Small intestine (tissue), 7 donors: Measurements from ENCODE around the gene SLC16A1. TPM values are rescaled to one million over a fixed set of nuclear protein-coding genes. Genes with fewer than 3 reads are reported as not detected.
"Not testable (repeated sequence)": the region's sequence is repeated elsewhere in the genome, so short reads cannot be mapped to it uniquely, and the experiment has no call there.

Experiments used
- DNase-seq, 2 donors: peaks; one replicate each; pipeline versions ENCODE4 v3.0.0 to v3.0.0-alpha.2; 2013
- FAIRE-seq: peaks from 2 replicates; lab custom pipeline; 2012; peaks lifted over from hg19 to GRCh38; lab: Jason Lieb, UNC
- H3K27ac ChIP-seq, 3 donors: one replicate each; pipeline ENCODE4 v1.5.1; 2013; ENCODE audit warnings: low read length in 2 of 3, mild to moderate bottlenecking in 2 of 3, control low read depth in 1 of 3, inconsistent platforms in 1 of 3, low read depth in 1 of 3, moderate library complexity in 1 of 3
- H3K27me3 ChIP-seq, 3 donors: one replicate each; pipeline ENCODE4 v1.6.1; 2013; ENCODE audit warnings: low read length in 3 of 3, inconsistent platforms in 1 of 3; ENCODE audit not compliant: control insufficient read depth in 3 of 3, insufficient read depth in 3 of 3
- H3K36me3 ChIP-seq, 3 donors: one replicate each; pipeline ENCODE4 v1.6.1; 2013; ENCODE audit warnings: low read length in 3 of 3, inconsistent platforms in 1 of 3, low read depth in 1 of 3, mild to moderate bottlenecking in 1 of 3, moderate library complexity in 1 of 3; ENCODE audit not compliant: control insufficient read depth in 3 of 3, insufficient read depth in 2 of 3
- H3K4me1 ChIP-seq, 3 donors: one replicate each; pipeline ENCODE4 v1.6.1; 2013; ENCODE audit warnings: low read length in 2 of 3, inconsistent platforms in 1 of 3, low read depth in 1 of 3, mild to moderate bottlenecking in 1 of 3, moderate library complexity in 1 of 3; ENCODE audit not compliant: control insufficient read depth in 3 of 3, insufficient read depth in 2 of 3
- H3K4me3 ChIP-seq, 3 donors: one replicate each; pipeline ENCODE4 v1.5.1; 2013; ENCODE audit warnings: low read length in 3 of 3, control low read depth in 1 of 3, inconsistent platforms in 1 of 3, low read depth in 1 of 3, mild to moderate bottlenecking in 1 of 3, moderate library complexity in 1 of 3
- H3K9me3 ChIP-seq, 2 donors: one replicate each; pipeline ENCODE4 v1.6.1; 2013; ENCODE audit warnings: low read depth in 1 of 2, low read length in 1 of 2; ENCODE audit not compliant: control insufficient read depth in 2 of 2, insufficient read depth in 1 of 2
- WGBS, 3 donors: extraction: QIAGEN DNeasy Blood & Tissue Kit; methylation state at CpG; one replicate each; pipeline ENCODE4 v1.1.7; 2013; 5-methylcytosine and 5-hydroxymethylcytosine counted together
- polyA plus RNA-seq, 4 donors: library from polyadenylated mRNA; stranded (reverse) in 3 of 4; unstranded in 1 of 4; fragments of 200-250 nt in 3 of 4; fragments of 120-200 nt in 1 of 4; gene quantifications; one replicate each; pipeline versions ENCODE4 v1.2.1 to v1.2.3, GENCODE V29; 2013
- donor health status: healthy with polysubstance abuse.
- donor health status: control.
- donor health status: control.
- donor health status: Bipolar disorder and iron deficiency.
- donor health status: healthy.

The SLC16A1 gene
- polyA plus RNA-seq, 4 donors: 6.8 to 29.9 (median 14.6) TPM

DNA sequence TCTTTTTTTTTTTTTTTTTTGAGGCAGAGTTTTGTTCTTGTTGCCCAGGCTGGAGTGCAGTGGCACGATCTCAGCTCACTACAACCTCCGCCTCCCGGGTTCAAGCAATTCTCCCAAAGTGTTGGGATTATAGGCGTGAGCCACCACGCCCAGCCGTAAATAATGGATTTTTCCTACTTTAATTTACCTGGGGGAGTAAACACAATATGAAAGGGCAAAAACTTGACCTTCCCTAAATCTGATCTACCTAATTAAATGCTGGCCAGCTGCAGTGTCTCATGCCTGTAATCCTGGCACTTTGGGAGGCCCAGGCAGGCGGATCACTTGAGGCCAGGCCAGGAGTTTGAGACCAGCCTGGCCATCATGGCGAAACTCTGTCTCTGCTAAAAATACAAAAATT lies 25.8 kb upstream of the SLC16A1 start:
- not testable (repeated sequence) for H3K4me3 ChIP-seq, DNase-seq, H3K27ac ChIP-seq, H3K27me3 ChIP-seq, H3K9me3 ChIP-seq, H3K4me1 ChIP-seq, H3K36me3 ChIP-seq, FAIRE-seq
- WGBS, 3 donors: 54 to 84% (median 70%) methylated on average over 8 of the region's 8 CpGs

DNA sequence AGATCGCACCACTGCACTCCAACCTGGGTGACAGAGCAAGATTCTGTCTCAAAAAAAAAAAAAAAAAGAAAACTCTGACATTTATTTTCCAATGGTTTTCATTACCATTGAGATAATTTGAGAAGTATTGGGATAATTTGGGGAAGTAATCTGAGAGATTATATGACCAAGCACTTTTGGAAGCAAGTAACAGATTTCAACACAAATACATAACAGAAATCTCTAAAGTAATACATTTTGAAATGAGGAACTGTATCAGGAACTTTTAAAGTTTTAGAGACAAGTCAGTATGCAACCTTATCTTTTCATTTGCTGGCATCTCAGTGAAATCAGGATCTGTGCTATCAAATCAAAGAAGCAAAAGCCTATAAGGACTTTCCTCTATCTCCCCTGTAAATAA lies 25.4 kb upstream of the SLC16A1 start:
- no peaks in the 10 kb centered on the region for H3K9me3 ChIP-seq
- no peak for DNase-seq
- no peaks in the 10 kb centered on the region for H3K27me3 ChIP-seq
- WGBS, 3 donors: 92 to 96% (median 96%) methylated on average over 1 of the region's 1 CpG
- peaks cover 0 to 5% (median 0%) of the 10 kb centered on the region in 3 donors for H3K36me3 ChIP-seq
- no peak overlapping the region for H3K4me3 ChIP-seq
- no peak overlapping the region for H3K27ac ChIP-seq
- no peak for FAIRE-seq
- H3K4me1 ChIP-seq: no peaks in the 10 kb centered on the region

DNA sequence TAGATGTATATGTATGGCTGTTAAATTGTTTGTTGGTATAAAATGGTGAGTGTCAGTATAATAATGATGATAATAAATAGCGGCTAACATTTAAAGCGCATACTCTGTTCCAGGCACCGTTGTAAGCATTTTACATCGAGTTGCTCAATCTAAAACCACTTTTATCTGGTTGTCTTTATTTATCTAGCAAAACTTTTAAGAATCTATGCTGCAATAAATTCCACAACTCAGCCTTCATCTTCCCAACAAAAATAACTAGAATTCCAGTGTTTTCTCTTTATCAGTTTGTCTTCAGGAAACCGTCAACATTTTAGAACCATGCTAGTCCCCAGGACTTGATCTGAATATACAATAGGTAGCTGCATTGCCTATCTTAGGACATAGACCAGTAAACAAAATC lies 19.3 kb upstream of the SLC16A1 start:
- no peak overlapping the region for H3K4me3 ChIP-seq
- no peaks in the 10 kb centered on the region for H3K27me3 ChIP-seq
- FAIRE-seq (no peak), DNase-seq (no peak)
- peaks cover 0 to 2% of the 10 kb centered on the region in 2 donors for H3K9me3 ChIP-seq
- no peak overlapping the region for H3K27ac ChIP-seq
- no peaks in the 10 kb centered on the region for H3K4me1 ChIP-seq
- H3K36me3 ChIP-seq: no peaks in the 10 kb centered on the region
- 89 to 91% (median 89%) methylated on average over 5 of the region's 5 CpGs for WGBS, 3 donors

DNA sequence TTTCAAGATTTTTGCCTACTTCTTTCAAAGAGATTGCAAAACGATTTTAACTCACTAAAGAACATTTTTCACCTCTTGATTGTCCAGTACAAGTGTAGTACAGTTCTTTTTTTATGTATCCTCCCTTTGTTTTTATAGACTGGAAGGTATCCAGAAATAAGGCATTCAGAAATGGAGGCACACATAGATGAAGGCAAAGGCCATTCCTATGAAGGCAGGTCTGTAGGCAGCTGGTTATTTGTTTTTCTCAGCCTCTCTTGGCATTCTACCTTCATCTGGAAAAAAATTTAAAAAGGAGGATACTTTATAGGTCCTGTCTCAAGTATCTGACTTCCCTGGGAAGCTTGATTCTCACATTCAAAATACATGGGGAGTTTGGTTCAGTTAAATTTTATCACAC lies 18.6 kb upstream of the SLC16A1 start:
- Histone ChIP-seq H3K4me3 (no peak overlapping the region), H3K36me3 (no peaks in the 10 kb centered on the region), H3K4me1 (no peaks in the 10 kb centered on the region), H3K9me3 (peaks cover 0 to 2% of the 10 kb centered on the region in 2 donors), H3K27ac (no peak overlapping the region), H3K27me3 (no peaks in the 10 kb centered on the region)
- WGBS, 3 donors: 74 to 84% (median 74%) methylated on average over 1 of the region's 1 CpG
- DNase-seq: no peak
- FAIRE-seq: no peak

DNA sequence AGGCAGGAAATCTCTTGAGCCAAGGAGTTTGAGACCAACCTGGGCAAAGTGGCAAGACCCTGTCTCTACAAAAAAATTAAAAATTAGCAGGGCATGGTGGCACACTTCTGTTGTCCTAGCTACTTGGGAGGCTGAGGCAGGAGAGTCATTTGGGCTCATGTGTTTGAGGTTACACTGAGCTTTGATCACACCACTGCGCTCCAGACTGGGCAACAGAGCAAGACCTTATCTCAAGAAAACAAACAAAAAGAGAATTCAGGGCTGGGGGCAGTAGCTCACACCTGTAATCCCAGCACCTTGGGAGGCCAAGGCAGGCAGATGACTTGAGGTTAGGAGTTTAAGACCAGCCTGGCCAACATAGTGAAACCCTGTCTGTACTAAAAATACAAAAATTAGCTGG lies 17.8 kb upstream of the SLC16A1 start:
- WGBS, 3 donors: 98 to 100% (median 100%) methylated on average over 1 of the region's 1 CpG
- Histone ChIP-seq H3K27me3 (no peaks in the 10 kb centered on the region), H3K36me3 (peaks cover 0 to 2% (median 0%) of the 10 kb centered on the region in 3 donors), H3K27ac (no peak overlapping the region), H3K4me1 (no peaks in the 10 kb centered on the region), H3K9me3 (peaks cover 0 to 2% of the 10 kb centered on the region in 2 donors), H3K4me3 (no peak overlapping the region)
- FAIRE-seq (no peak), DNase-seq (no peak)

DNA sequence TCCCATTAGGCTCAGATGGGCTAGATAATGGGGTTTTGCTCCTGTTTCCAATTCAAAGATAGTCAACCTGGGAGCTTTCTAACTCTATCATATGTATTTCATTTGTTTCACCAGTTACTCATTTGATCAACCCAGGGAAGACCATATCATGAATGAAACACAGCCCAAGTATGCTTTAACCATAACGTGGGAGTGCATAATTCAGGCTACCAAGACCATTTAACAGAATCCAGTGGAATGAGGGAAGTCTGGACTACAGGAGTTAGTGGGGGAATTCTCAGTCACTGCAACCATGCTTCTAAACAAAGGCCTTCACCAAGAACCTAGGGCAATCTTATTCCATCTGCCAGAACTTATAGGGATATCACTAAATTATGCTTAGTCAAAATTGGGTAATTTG lies 15.0 kb upstream of the SLC16A1 start:
- Histone ChIP-seq H3K27me3 (no peaks in the 10 kb centered on the region), H3K9me3 (peaks cover 0 to 2% of the 10 kb centered on the region in 2 donors), H3K4me3 (no peak overlapping the region), H3K36me3 (peaks cover 0 to 5% (median 0%) of the 10 kb centered on the region in 3 donors), H3K27ac (no peak overlapping the region), H3K4me1 (no peaks in the 10 kb centered on the region)
- FAIRE-seq (no peak), DNase-seq (no peak)
- 75 to 87% (median 81%) methylated on average over 1 of the region's 1 CpG for WGBS, 3 donors

DNA sequence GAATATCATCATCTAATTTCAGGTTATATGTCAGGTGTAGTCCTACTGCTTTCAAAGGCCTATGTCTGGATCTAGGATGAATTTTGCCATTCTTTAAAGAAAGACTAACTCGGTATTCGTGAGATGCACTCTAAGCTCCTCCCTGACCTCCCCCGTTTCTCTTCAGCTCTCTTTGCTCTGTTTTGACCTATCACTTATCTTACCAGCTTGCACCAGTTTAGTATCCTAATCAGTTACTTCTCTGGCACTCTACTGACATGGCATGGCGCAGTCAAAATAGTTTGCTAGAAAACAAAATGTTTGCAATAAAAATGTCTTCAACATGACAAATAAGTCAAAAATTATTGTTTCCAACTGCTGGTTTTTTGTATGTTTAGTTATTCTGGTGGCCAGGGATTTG lies 8.4 kb upstream of the SLC16A1 start:
- 92 to 98% (median 94%) methylated on average over 4 of the region's 4 CpGs for WGBS, 3 donors
- H3K9me3 ChIP-seq: no peaks in the 10 kb centered on the region

DNA sequence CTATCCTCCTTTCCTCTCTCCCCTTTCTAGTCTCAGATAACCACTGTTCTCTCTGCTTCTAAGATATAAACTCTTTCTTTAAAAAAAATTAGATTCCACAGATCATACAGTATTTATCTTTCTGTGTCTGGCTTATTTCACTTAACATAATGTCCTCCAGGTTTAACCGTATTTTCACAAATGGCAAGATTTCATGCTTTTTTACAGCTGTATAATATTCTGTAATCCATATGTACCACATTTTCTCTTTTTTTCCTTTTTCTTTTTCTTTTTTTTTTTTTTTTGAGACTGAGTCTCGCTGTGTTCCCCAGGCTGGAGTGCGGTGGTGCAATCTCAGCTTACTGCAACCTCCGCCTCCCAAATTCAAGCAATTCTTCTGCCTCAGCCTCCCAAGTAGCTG lies 5.1 kb upstream of the SLC16A1 start:
- peaks cover 0 to 15% (median 13%) of the 10 kb centered on the region in 3 donors for H3K4me1 ChIP-seq
- WGBS, 3 donors: 95 to 99% (median 97%) methylated on average over 4 of the region's 4 CpGs
- no peaks in the 10 kb centered on the region for H3K9me3 ChIP-seq
- H3K27me3 ChIP-seq: no peaks in the 10 kb centered on the region
- no peak overlapping the region for H3K27ac ChIP-seq
- peaks cover 0 to 3% (median 2%) of the 10 kb centered on the region in 3 donors for H3K36me3 ChIP-seq
- H3K4me3 ChIP-seq: no peak overlapping the region
- DNase-seq (no peak), FAIRE-seq (no peak)

More for the DNA sequence above, 8.4 kb upstream of the SLC16A1 start:
- Histone ChIP-seq H3K36me3 (peaks cover 0 to 7% (median 3%) of the 10 kb centered on the region in 3 donors), H3K27me3 (no peaks in the 10 kb centered on the region), H3K4me1 (no peaks in the 10 kb centered on the region), H3K27ac (no peak overlapping the region), H3K4me3 (no peak overlapping the region)
- DNase-seq (no peak), FAIRE-seq (no peak)

DNA sequence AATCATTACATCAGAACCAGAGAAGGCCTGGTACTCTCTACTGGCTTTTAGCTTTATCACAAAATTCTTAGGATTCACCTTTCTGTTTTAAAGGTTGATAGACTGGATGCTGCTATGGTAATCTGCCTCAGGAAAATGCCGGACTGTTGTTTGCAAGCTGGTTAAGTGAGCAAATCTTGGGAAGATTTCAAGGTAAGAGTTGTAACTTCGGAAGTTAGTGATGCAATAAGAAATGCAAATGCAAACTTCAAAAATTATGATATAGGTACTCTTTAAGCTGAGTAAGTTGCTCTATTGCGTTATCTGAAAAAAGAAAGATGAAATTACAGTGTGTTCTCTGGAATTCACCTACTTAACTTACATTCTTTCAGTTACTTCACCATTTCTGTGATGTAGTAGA lies 4.4 kb upstream of the SLC16A1 start:
- WGBS, 3 donors: 89 to 92% (median 92%) methylated on average over 3 of the region's 3 CpGs
- H3K27me3 ChIP-seq: no peaks in the 10 kb centered on the region
- no peak for DNase-seq
- no peak for FAIRE-seq
- H3K36me3 ChIP-seq: peaks cover 0 to 3% (median 2%) of the 10 kb centered on the region in 3 donors
- no peaks in the 10 kb centered on the region for H3K9me3 ChIP-seq
- H3K4me3 ChIP-seq: no peak overlapping the region
- H3K27ac ChIP-seq: no peak overlapping the region
- peaks cover 0 to 15% (median 13%) of the 10 kb centered on the region in 3 donors for H3K4me1 ChIP-seq
